HG02943 (cell line): ENCODE results near the gene TRMT6.

Source experiments
- ATAC-seq: cut with Tn5 transposase; IDR thresholded peaks from one replicate; pipeline ENCODE4 v1.9.1; 2021; ENCODE audit warnings: mild to moderate bottlenecking, low read depth, moderate library complexity; ENCODE audit not compliant: unreplicated experiment

Gene TRMT6

DNA sequence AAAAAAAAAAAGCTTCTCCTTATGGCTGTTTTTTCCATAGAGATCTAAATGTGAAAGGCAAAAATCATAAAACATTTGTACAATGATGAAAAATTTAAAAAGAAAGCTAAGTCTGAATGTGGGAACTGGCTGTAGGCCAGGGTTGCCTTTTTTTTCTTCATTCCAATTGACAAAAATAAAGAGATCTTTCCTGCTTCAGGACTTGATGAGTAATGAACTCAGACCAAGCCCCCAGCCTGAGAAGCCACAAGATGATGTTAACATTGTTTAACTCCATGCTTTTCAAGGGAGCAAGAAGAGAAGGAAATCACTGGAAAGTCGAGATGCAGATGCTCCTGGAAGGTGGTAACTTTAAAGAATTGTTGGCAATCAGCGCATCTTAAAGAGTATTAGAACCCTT is 41.4 kb downstream of the TRMT6 start:
- ATAC-seq, result no peak

DNA sequence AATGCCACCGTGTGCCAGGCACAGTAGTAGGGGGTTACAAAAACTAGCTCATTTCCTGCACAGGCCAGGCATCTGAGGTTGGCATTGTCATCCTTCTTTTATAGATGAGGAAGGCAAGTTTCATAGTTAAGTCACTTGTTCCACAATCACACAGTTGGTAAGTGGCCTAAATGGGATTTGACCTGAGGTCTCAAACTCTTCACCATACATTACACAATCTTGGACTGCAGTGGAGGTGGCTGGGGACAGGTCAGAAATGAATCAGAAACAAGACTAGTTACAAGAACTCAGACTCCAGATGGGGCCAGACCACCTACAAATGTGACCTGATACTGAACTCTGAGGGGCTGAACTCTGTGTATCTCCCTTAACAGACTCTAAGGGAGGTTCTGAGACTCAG is 49.4 kb downstream of the TRMT6 start:
- ATAC-seq, result no peak

DNA sequence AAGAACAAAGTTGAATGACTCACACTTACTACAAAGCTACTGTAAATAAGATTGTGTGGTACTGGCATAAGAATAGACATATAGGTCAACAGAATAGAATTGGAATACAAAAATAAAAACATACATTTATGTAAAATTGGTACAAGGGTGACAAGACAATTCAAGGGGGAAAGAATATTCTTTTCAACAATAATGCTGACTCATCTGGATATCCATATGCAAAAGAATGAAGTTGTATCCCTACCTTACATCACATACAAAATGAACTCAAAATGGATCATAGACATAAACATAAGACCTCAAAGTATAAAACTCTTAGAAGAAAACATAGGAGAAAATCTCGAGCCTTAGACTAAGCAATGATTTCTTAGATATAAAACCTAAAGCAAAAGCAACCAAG is 50.9 kb downstream of the TRMT6 start:
- no peak for ATAC-seq

DNA sequence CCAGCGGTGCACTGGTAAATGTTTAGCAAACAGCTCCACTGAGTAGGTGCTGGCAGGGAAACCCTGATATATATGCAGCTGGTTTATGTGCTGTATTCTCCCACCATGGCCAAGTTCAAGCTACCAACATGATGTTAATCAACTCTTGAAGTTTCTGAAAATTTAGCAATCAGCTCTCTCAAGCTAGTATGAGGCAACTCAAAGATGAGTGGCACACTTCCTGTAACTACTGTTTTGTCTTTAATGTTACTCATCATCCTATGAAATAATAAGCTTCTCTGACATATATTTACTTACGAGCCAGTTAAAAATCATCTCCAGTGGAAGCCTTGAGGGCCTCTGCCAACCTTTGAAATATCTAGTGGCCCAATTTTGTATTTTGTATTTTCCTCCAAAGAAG is 54.7 kb downstream of the TRMT6 start:
- no peak for ATAC-seq

DNA sequence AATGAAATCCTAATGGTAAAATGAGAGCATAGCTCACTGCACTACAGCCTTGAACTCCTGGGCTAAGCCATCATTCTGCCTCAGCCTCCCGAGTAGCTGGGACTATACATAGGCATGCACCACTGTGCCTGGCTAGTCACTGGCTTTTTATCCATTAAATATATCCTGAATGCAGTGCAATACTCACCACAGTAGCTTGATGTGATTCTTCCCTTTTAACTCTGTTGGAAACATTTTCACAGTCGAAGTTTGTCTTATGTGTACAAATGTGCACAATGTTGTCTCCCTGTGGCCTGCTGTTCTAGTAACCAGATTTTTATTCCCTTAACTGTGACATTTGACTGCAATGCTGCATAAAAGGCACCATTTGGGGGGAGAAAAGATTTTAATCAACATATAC is 56.7 kb downstream of the TRMT6 start:
- ATAC-seq, result no peak

DNA sequence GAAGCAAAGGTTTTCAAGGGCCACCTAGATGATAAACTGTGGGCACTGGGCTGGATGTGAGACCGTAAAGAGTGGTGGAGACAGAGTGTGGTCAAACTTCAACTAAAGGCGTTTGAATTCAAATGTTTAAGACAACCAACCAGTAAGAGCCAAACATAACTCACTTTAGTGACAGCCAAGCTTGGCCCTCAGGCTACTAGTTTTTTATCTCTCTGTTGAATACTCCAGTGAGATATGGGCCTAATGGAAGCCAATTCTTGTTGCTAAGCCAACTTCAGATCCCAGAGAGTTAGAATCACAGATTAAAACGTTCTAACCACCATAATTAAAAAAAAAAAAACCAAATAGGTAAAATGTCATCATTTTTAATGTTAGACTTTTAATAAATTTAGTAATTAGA is 57.3 kb downstream of the TRMT6 start:
- no peak for ATAC-seq

DNA sequence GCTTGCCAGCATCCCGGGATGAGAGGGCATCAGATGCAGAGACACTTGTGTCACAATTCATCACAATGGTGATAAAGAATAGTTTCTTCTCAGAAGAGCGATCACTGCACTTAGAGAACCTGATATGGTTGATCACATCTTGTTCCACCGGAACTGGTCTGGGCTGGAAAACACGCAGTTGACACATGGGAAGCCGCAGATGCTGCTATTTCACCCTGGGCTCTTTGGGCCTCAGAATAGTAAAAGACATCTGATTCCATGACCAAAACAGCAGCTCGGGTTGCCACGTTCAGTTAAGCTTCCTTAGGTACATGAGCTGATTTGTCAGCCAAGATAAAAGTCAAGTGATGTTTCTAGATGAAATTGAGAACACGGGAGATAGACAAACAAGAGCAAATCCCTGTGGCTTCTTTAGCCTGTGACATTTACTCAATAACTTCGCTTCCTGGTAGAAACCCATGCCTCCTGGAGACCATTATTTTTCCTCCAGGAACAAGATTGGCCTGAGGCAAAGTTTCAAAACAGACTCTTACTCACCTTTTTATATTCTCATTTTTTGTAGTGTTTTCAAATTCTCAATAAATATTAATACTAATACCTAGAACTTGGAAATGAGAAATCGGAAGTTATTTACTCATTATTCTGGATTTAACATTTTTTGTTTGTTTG is 59.4 kb downstream of the TRMT6 start:
- ATAC-seq, result no peak

DNA sequence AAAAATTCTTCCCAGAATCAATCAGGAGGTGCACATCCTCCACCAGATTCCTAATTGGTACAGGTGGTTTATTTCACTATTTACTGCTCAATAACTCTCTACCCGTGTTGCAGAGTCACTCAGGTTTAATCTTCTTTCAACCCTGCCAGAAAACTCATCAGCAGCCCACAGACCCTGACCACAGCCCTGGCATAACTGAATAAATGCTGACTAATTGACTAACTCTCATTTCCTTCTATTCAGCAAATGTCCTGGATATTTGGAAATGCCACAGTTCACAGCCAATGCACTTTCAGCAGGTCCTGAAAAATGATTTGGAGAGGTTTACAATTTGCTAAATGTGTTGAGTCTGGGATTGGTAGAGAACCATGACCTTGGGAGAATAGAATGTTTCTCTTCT is 62.3 kb downstream of the TRMT6 start:
- no peak for ATAC-seq

DNA sequence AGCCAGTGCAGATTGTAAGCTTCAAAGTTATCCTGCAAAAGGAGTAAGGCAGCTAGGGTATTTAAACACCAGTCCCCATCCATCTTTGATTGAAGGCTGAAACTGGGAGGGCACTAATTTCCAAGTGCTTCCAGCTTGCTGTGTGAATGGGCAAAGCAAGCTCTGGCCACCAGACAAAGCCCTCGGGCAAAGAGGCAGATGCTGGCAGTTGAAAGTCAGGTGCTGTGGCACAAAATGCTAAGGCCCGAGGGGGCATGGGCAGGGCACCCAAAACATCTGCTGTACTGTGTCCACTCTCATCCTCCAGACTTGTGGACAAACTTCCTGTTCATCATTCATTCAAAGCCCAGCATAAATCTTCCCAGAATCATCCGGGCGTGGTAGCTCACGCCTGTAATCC is 62.9 kb downstream of the TRMT6 start:
- no peak for ATAC-seq
